ENCODE results near the gene ZNF560.
A peak's percentile ranks its signal among the peaks of the same experiment; 100 is the strongest.
"Not testable (repeated sequence)": the region's sequence is repeated elsewhere in the genome, so short reads cannot be mapped to it uniquely, and the experiment has no call there.

Gene ZNF560

GRCh38 chr19:9498183-9498902 is at the start of gene ZNF560:
ZNF560 (minus strand) TSS chr19:9498616; CDS start chr19:9475313, 23,303 bp downstream.
- DNase-seq (ENCODE audit: low spot score): no peak

GRCh38 chr19:9547870-9548269 is 49.5 kb upstream of the ZNF560 start:
- DNase-seq (ENCODE audit: low spot score): no peak

- not testable (repeated sequence) for DNase-seq (ENCODE audit: low spot score)
Measured at GRCh38 chr19:9541281-9541680, 42.9 kb upstream of the ZNF560 start.

DNA sequence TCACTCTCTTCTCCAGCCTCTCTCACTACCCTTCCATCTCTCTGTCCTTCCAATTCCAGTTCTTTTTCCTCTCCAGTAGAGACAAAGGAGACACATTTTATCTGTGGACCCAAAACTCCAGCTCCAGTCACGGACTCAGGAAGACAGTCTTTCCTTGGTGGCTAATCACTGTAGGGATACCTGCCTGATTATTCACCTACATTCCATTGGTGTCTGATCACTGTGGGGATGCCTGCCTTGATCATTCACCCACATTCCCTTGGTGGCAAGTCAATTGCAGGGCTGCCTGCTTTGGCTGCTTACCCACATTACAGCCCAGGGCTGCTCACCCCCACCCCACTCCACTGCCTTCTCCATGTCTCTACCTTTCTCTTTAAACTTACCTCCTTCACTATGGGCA is 41.5 kb upstream of the ZNF560 start:
- DNase-seq (ENCODE audit: low spot score): not testable (repeated sequence)

GRCh38 chr19:9539201-9539600 is 40.8 kb upstream of the ZNF560 start:
- DNase-seq (ENCODE audit: low spot score): not testable (repeated sequence)

- DNase-seq (ENCODE audit: low spot score): peak; percentile 73
Measured at GRCh38 chr19:9538183-9539058, 40.0 kb upstream of the ZNF560 start, which contains the start of gene ZNF426. ZNF426 (minus strand) TSS chr19:9538645; CDS start chr19:9536232, 2,413 bp downstream.

DNA sequence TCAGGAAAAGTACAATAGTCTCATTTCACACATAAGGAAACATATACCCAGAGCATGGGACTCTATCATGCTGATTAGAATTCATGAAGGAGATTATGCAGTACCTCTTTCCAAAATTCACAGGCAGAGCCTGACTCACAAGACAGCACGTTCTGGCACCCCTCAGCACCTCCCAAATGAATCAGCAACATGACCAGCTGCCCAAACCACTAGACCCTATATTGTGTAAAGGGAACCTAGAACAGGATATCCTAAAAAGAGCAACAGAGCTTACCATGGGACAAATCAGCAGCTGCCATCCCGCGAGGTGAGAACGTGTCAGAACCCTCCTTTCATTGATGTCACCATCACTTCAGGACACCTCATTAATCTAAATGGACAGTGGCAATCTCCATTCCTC is 37.5 kb upstream of the ZNF560 start:
- no peak for DNase-seq (ENCODE audit: low spot score)

DNA sequence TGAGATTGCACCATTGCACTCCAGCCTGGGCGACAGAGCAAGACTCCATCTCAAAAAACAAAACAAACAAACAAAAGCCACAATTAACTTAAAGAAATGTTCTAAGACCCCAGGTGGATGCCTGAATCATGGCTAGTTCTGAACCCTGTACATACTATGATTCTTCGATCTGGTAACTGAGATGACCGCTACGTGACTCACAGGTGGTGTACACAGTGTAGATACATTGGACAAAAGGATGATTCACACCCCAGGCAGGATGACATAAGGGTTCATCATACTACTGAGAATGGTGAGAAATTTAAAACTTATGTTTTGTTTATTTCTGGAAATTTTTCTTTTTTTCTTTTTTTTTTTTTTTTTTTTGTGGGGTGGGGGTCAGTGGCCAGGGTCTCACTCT is 33.5 kb upstream of the ZNF560 start:
- no peak for DNase-seq (ENCODE audit: low spot score)

DNA sequence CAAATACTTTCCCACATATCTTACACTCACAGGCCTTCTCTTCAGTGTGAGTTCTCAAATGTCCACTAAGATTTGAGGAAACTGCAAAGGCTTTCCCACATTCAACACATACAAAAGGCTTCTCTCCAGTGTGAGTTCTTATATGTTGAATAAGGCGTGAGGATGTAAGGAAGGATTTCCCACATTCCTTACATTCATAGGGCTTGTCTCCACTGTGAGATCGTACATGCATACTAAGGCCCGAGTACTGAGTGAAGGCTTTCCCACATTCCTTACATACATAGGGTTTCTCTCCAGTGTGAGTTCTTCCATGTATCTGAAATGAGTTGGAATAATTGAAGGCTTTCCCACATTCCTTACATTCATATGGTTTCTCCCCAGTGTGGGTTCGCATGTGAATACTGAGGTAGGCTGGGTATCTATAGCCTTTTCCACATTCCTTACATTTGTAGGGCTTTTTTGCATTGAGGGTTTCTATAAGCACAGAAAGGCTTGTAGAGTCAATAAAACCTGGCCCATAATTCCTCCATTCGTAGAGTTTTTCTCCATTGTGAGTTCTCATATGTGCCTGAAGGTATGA is 30.4 kb upstream of the ZNF560 start:
- DNase-seq (ENCODE audit: low spot score): no peak

DNA sequence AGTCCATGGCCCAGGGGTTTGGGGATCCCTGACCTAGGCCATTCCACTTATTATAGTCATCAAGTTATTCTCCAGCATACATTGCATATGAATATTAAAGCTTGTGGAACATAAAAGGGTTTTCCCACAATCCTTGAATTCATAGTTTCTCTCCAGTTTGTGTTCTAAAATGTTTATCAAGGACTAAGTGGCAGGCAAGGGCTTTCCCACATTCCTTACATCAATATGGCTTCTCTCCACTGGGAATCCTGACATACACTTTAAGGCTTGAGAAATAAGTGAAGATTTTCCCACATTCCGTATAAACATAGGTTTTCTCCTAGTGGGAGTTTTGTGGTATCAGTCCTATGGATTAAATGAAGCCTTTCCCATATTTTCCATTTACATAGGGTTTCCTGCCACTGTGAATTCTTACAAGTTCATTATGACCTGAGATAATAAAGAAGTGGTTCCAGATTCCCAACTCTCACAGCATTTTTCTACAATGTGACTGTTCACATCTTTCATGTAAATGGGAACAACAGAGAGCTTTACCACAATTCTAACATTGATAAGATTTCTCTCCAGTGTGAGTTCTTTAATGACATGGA is 25.6 kb upstream of the ZNF560 start:
- no peak for DNase-seq (ENCODE audit: low spot score)

DNA sequence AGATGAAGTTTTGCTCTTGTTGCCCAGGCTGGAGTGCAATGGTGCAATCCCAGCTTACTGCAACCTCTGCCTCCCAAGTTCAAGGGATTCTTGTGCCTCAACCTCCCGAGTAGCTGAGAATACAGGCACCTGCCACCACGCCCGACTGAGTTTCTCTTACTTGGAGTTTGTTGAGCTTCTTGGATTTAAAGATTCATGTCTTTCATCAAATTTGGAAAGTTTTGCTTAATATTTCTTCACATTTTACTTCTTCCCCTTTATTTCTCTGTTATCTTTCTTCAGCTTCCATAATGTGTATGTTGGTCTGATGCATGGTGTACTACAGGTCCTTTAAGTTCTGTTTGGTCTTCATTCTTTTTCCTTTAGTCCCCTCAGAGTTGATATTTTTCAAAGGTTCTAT is 8.9 kb upstream of the ZNF560 start:
- DNase-seq (ENCODE audit: low spot score): no peak

DNA sequence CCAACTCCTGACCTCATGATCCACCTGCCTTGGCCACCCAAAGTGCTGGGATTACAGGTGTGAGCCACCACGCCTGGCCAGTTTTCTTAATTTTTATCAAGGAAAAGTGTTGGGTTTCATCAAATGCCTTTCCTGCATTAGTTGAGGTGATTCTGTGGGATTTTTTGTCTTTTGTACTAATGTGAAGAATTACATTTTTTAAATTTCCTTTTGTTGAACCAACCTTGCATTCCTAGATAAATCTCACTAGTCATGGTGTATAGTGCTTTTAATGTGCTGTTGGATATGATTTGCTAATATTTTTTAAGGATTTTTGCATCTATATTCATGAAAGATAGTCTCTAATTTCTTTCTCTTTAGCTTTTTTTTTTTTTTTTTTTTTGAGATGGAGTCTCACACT is 2.4 kb upstream of the ZNF560 start:
- DNase-seq (ENCODE audit: low spot score): no peak

- no peak for DNase-seq (ENCODE audit: low spot score)
Measured at GRCh38 chr19:9494096-9494495, 4.3 kb downstream of the ZNF560 start.

DNA sequence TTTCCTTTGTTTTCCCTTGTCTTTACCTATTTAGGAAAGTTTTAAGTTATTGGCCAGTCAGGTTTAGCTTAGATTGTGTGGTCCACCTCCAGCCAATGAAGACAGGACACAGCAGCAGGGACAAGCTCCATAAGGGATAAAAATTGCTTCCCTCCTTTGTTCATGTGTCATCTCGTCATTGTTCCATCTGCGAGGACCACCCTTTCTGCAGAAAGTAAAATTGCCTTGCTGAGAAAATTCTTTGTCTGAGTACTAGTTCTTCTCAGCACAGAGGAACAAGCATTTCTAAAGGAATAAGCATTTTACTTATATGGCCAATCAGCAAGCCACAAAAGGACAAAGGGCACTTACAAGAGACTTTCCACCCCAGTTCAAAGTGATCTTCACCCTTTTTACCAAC is 11.4 kb downstream of the ZNF560 start:
- DNase-seq (ENCODE audit: low spot score): no peak

GRCh38 chr19:9485140-9485539 is 13.3 kb downstream of the ZNF560 start:
- DNase-seq (ENCODE audit: low spot score): no peak

DNA sequence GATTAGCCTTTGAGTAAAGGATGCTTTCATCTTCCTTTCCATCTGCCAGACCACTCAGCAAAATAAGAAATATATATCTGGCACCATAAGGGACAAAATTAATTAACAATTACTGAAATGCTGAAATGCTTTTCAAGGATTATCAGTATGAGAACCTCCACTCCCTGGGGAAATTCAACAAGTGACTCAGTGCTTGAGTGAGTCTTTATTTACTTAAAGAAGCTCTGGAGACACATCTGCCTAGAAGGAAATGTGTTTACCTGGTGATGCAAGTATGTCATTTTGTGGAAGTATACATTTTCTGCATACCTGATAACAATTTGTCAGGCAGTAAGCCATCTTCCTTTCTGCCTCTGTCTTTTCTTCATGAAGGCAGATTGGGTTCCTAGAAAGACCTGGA is 23.4 kb downstream of the ZNF560 start:
- no peak for DNase-seq (ENCODE audit: low spot score)

GRCh38 chr19:9467161-9467560 is 31.3 kb downstream of the ZNF560 start:
- DNase-seq (ENCODE audit: low spot score): no peak

GRCh38 chr19:9461938-9462337 is 36.5 kb downstream of the ZNF560 start:
- DNase-seq (ENCODE audit: low spot score): no peak

- DNase-seq (ENCODE audit: low spot score): no peak
Measured at GRCh38 chr19:9456018-9456689, 42.3 kb downstream of the ZNF560 start.

- DNase-seq (ENCODE audit: low spot score): no peak
Measured at GRCh38 chr19:9453953-9454352, 44.5 kb downstream of the ZNF560 start.

- DNase-seq (ENCODE audit: low spot score): no peak
Measured at GRCh38 chr19:9445037-9445436, 53.4 kb downstream of the ZNF560 start.

- no peak for DNase-seq (ENCODE audit: low spot score)
Measured at GRCh38 chr19:9436358-9436757, 62.1 kb downstream of the ZNF560 start.

Data from pons (tissue), 1 donor.